ENCODE data around the gene NTN1. TPM values are rescaled to one million over a fixed set of nuclear protein-coding genes. Genes with fewer than 3 reads are reported as not detected.

Gene NTN1
- total and polyA plus RNA-seq, 7 donors: 0.38 to 2.1 (median 0.85) TPM

DNA sequence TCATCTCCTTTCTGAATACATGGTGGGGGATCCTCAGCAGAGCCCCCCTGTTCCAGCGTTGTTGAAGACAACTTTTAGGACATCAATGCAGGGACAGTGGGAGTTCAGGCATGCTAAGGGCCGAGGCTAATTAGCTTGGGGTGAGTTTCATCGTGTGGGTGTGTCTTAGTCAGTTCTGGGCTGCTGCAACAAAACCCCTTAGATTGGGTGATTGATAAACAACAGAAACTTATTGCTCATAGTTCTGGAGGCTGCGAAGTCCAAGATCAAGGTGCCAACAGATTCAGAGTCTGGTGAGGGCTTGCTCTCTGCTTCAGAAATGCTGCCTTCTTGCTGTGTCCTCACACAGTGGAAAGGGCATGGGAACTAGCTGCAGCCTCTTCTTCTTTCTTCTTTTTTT, 214.0 kb downstream of the NTN1 start:
- Histone ChIP-seq H3K4me1 (peaks cover 8% of the 10 kb centered on the region), H3K36me3 (ENCODE audit: insufficient read depth in 1 of 2, low read depth in 1 of 2) (no peaks in the 10 kb centered on the region), H3K27me3 (ENCODE audit: insufficient read depth in 3 of 3, low read length in 2 of 3) (peaks cover 0 to 3% (median 0%) of the 10 kb centered on the region in 3 donors), H3K9me3 (no peaks in the 10 kb centered on the region), H3K4me3 (no peak overlapping the region), H3K27ac (no peak overlapping the region)
- WGBS, 3 donors: 78 to 90% (median 83%) methylated on average over 4 of the region's 4 CpGs
- ATAC-seq (no peak), DNase-seq (peak in 1 of 2 donors; percentile 11)
- TF ChIP-seq, protein P1, sequence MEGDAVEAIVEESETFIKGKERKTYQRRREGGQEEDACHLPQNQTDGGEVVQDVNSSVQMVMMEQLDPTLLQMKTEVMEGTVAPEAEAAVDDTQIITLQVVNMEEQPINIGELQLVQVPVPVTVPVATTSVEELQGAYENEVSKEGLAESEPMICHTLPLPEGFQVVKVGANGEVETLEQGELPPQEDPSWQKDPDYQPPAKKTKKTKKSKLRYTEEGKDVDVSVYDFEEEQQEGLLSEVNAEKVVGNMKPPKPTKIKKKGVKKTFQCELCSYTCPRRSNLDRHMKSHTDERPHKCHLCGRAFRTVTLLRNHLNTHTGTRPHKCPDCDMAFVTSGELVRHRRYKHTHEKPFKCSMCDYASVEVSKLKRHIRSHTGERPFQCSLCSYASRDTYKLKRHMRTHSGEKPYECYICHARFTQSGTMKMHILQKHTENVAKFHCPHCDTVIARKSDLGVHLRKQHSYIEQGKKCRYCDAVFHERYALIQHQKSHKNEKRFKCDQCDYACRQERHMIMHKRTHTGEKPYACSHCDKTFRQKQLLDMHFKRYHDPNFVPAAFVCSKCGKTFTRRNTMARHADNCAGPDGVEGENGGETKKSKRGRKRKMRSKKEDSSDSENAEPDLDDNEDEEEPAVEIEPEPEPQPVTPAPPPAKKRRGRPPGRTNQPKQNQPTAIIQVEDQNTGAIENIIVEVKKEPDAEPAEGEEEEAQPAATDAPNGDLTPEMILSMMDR (IDR thresholded peaks at IDR 0.05): no peak
- intact Hi-C loops (cut with DNase I): no loop called here

DNA sequence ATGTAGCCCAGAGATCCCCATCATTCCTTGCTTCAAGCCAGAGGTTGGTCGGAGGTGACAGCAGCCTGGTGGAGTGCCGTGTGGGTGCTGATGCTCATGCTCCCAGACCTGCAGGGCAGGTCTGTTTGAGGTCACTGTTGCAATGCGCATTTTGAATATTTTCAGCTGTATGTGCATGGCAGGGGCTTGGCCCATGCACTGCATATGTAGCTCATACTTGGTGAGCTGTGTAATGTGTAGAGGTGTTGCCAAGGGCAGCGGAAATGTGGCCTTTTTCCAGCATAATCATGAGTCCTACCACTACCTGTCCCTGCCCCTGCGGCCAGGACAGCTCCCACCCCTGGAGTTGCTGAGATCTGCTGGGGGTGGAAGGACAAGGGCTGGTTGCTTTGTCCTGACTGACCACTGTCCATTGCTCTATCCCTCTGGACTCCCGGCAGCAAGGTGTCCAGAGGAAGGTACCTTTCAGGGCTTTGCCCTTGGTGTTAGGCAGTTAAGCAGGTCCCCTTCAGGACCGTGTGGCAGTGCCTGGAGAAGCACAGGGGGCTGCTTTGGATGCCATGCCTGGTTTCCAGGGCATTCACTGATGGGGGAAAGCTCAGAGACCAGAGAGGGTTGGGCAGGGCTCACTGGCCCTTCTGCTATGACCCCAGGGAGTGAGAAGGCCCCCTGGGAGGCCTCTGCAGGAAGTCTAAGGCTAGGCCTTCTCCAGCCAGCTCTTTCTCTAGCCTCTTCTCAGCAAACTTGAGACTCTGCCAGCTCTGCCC, 215.2 kb downstream of the NTN1 start:
- H3K27me3 ChIP-seq (ENCODE audit: insufficient read depth in 3 of 3, low read length in 2 of 3): peaks cover 0 to 3% (median 0%) of the 10 kb centered on the region in 3 donors
- WGBS, 3 donors: 77 to 89% (median 85%) methylated on average over 7 of the region's 7 CpGs
- peak in 1 of 2 donors; percentile 27 for DNase-seq
- intact Hi-C loops (cut with DNase I): no loop called here
- no peaks in the 10 kb centered on the region for H3K9me3 ChIP-seq
- H3K4me1 ChIP-seq: peaks cover 17% of the 10 kb centered on the region
- H3K27ac ChIP-seq: no peak overlapping the region
- ATAC-seq: no peak
- H3K4me3 ChIP-seq: no peak overlapping the region
- H3K36me3 ChIP-seq (ENCODE audit: insufficient read depth in 1 of 2, low read depth in 1 of 2): no peaks in the 10 kb centered on the region
- TF ChIP-seq, protein P1 (IDR thresholded peaks at IDR 0.05): no peak

DNA sequence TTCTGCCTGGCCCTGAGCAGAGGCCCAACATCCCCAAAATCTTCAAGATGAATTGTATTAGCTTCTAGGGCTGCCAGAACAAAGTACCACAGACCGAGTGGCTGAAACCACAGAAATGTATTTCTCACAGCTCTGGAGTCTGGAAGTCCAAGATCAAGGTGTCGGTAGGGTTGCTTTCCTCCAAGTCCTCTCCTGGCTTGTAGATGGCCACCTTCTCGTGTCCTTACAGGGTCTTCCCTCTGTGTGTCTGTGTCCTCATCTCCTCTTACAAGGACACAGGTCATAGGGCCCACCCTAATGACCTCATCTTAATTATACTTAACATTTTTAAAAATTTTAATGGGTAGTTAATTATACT, 215.7 kb downstream of the NTN1 start:
- H3K36me3 ChIP-seq (ENCODE audit: insufficient read depth in 1 of 2, low read depth in 1 of 2): no peaks in the 10 kb centered on the region
- no peak overlapping the region for H3K27ac ChIP-seq
- no peaks in the 10 kb centered on the region for H3K9me3 ChIP-seq
- intact Hi-C loops (cut with DNase I): no loop called here
- ATAC-seq (no peak), DNase-seq (no peak)
- no peak overlapping the region for H3K4me3 ChIP-seq
- TF ChIP-seq, protein P1 (IDR thresholded peaks at IDR 0.05): no peak
- WGBS, 3 donors: 97 to 100% (median 98%) methylated on average over 3 of the region's 3 CpGs
- H3K27me3 ChIP-seq (ENCODE audit: insufficient read depth in 3 of 3, low read length in 2 of 3): peaks cover 0 to 3% (median 0%) of the 10 kb centered on the region in 3 donors
- peaks cover 17% of the 10 kb centered on the region for H3K4me1 ChIP-seq

DNA sequence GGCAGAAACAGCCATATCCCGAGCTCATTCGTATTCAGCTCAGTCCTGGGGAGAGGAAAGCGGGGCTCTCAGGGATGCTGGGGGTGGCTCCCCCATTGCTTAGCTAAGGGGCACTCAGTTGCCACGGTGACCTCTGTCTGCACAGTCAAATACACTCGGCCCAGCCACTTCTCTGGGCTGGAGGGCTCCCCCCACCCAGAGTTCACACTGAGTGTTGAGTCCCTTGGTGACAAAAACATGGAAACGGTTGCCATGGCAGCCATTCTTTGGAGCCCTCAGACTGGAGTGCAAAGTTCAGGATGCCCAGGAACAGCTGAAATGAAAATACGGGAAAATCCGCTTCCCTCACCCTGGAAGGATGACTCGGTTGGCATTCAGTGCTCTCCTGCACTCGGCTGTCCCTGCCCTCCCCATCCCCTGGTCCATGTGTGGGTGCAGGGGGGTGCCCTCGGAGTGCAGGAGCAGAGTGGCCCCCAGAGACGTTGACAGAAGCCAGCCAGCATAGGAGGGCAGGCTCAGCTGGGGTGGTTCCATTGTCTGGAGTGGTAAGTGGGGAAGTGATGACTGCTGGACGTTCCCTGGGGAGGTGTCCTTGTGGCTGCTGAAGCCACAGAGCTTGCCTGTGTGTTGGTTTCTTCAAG, 216.5 kb downstream of the NTN1 start:
- TF ChIP-seq, protein P1 (IDR thresholded peaks at IDR 0.05): no peak
- no peak overlapping the region for H3K4me3 ChIP-seq
- no peaks in the 10 kb centered on the region for H3K36me3 ChIP-seq (ENCODE audit: insufficient read depth in 1 of 2, low read depth in 1 of 2)
- H3K27ac ChIP-seq: no peak overlapping the region
- no peaks in the 10 kb centered on the region for H3K9me3 ChIP-seq
- DNase-seq (no peak), ATAC-seq (no peak)
- intact Hi-C loops (cut with DNase I): no loop called here
- 82 to 91% (median 89%) methylated on average over 13 of the region's 13 CpGs for WGBS, 3 donors
- H3K4me1 ChIP-seq: peaks cover 17% of the 10 kb centered on the region
- peaks cover 0 to 3% (median 0%) of the 10 kb centered on the region in 3 donors for H3K27me3 ChIP-seq (ENCODE audit: insufficient read depth in 3 of 3, low read length in 2 of 3)
